Suprapubic skin (tissue), 3 donors: ENCODE data around the gene SNX8.

Source experiments
- EP300 ChIP-seq: sonication (generic); formaldehyde crosslinking; IDR thresholded peaks from one replicate; pipeline ENCODE4 v1.6.1; 2017; ENCODE audit warnings: antibody characterized with exemption
- POLR2A ChIP-seq, 2 donors: fragments of 450-650 bp; IDR thresholded peaks; one replicate each; pipeline ENCODE4 v1.6.1; 2017; ENCODE audit warnings: antibody characterized with exemption in 2 of 2, mild to moderate bottlenecking in 2 of 2, moderate library complexity in 2 of 2
- TF ChIP-seq, protein P1 (sequence below), 2 donors: fragments of 200-600 bp in 1 of 2; fragments of 450-650 bp in 1 of 2; sonication (generic) in 1 of 2; IDR thresholded peaks; one replicate each; pipeline ENCODE4 v1.5.1; 2016 to 2019; ENCODE audit warnings: antibody characterized with exemption in 2 of 2, mild to moderate bottlenecking in 1 of 2, moderate library complexity in 1 of 2

DNA sequence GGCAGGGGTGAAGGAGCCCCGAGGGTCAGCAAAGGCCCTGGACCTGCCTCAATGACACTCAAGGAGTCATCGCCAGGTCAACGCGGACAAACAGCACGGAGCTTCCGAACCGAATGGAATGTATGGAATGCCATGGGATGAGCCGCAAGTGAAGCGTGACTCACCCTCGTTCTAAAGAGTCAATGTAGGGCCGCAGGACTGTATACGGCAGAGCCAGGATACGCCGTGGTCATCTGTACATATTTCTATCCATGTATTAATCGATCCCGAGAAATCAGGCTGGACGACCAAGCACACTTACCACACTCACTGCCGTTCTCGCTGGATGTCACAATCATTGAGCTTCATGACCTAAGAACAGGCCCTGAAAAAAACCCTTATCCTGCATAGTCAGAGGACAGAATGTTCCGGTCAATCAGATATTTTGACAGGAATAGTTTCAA is 4.3 kb downstream of the SNX8 start:
- TF ChIP-seq EP300 (no peak), POLR2A (IDR thresholded peaks at IDR 0.05) (no peak)
- TF ChIP-seq, protein P1, sequence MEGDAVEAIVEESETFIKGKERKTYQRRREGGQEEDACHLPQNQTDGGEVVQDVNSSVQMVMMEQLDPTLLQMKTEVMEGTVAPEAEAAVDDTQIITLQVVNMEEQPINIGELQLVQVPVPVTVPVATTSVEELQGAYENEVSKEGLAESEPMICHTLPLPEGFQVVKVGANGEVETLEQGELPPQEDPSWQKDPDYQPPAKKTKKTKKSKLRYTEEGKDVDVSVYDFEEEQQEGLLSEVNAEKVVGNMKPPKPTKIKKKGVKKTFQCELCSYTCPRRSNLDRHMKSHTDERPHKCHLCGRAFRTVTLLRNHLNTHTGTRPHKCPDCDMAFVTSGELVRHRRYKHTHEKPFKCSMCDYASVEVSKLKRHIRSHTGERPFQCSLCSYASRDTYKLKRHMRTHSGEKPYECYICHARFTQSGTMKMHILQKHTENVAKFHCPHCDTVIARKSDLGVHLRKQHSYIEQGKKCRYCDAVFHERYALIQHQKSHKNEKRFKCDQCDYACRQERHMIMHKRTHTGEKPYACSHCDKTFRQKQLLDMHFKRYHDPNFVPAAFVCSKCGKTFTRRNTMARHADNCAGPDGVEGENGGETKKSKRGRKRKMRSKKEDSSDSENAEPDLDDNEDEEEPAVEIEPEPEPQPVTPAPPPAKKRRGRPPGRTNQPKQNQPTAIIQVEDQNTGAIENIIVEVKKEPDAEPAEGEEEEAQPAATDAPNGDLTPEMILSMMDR (IDR thresholded peaks at IDR 0.05) = no peak
